Neuronal stem cell (in vitro differentiated cells): ENCODE results near the gene GAMT.

Experiments used
- DNase-seq: peaks from one replicate; pipeline ENCODE4 v3.0.0-alpha.2; 2013; ENCODE audit warnings: low spot score
- H2AFZ ChIP-seq: one replicate; pipeline ENCODE4 v1.6.1; 2013; ENCODE audit warnings: mild to moderate bottlenecking, low read length, inconsistent platforms
- H2AK5ac ChIP-seq: 2 replicates; pipeline ENCODE4 v1.6.1; 2013; ENCODE audit warnings: low read depth, mild to moderate bottlenecking, inconsistent platforms, low read length, moderate library complexity, mixed read lengths
- H2BK120ac ChIP-seq: 2 replicates; pipeline ENCODE4 v1.6.1; 2013; ENCODE audit warnings: low read depth, mild to moderate bottlenecking, inconsistent platforms, low read length, moderate library complexity, mixed read lengths
- H2BK12ac ChIP-seq: one replicate; pipeline ENCODE4 v1.6.1; 2013; ENCODE audit warnings: low read length, inconsistent platforms
- H2BK15ac ChIP-seq: 2 replicates; pipeline ENCODE4 v1.6.1; 2013; ENCODE audit warnings: mild to moderate bottlenecking, low read length, inconsistent platforms, mixed read lengths
- H2BK5ac ChIP-seq: one replicate; pipeline ENCODE4 v1.6.1; 2013; ENCODE audit warnings: inconsistent platforms, mild to moderate bottlenecking, low read length, moderate library complexity
- H3K14ac ChIP-seq: one replicate; pipeline ENCODE4 v1.6.1; 2013; ENCODE audit warnings: low read length, inconsistent platforms
- H3K18ac ChIP-seq: 2 replicates; pipeline ENCODE4 v1.6.1; 2013; ENCODE audit warnings: low read length, inconsistent platforms
- H3K23ac ChIP-seq: 2 replicates; pipeline ENCODE4 v1.6.1; 2013; ENCODE audit warnings: low read depth, mild to moderate bottlenecking, mixed read lengths, low read length, inconsistent platforms; ENCODE audit not compliant: poor library complexity
- H3K27ac ChIP-seq: replicated peaks from 3 replicates; pipeline ENCODE4 v1.5.1; 2013; ENCODE audit warnings: low read length, inconsistent platforms
- H3K27me3 ChIP-seq, 3 experiments: 2 replicates each; pipeline ENCODE4 v1.6.1; 2013; ENCODE audit warnings: low read length in 3 of 3, mild to moderate bottlenecking in 2 of 3, inconsistent platforms in 1 of 3, low read depth in 1 of 3, mixed read lengths in 1 of 3, moderate library complexity in 1 of 3; ENCODE audit not compliant: control insufficient read depth in 3 of 3, insufficient read depth in 3 of 3
- H3K36me3 ChIP-seq, 2 donors: replicated peaks in 1 of 2; 2 replicates each; pipeline ENCODE4 v1.6.1; 2013; ENCODE audit warnings: low read length in 2 of 2; ENCODE audit not compliant: control insufficient read depth in 2 of 2, insufficient read depth in 2 of 2
- H3K4ac ChIP-seq: 2 replicates; pipeline ENCODE4 v1.6.1; 2013; ENCODE audit warnings: inconsistent platforms, mild to moderate bottlenecking, low read length, moderate library complexity
- H3K4me1 ChIP-seq, 2 donors: 1 replicate in 1 of 2; 2 replicates in 1 of 2; pipeline ENCODE4 v1.6.1; 2013; ENCODE audit warnings: low read length in 2 of 2, low read depth in 1 of 2; ENCODE audit not compliant: control insufficient read depth in 2 of 2, insufficient read depth in 1 of 2
- H3K4me2 ChIP-seq: one replicate; pipeline ENCODE4 v1.6.1; 2013; ENCODE audit warnings: mild to moderate bottlenecking, low read length, inconsistent platforms; ENCODE audit not compliant: insufficient read depth, poor library complexity, severe bottlenecking
- H3K4me3 ChIP-seq, 2 donors: 2 replicates each; pipeline ENCODE4 v1.5.1; 2013; ENCODE audit warnings: low read length in 2 of 2, mild to moderate bottlenecking in 2 of 2, inconsistent platforms in 1 of 2, moderate library complexity in 1 of 2
- H3K79me1 ChIP-seq: one replicate; pipeline ENCODE4 v1.6.1; 2013; ENCODE audit warnings: low read depth, mild to moderate bottlenecking, inconsistent platforms, low read length, moderate library complexity
- H3K9ac ChIP-seq: one replicate; pipeline ENCODE4 v1.6.1; 2013; ENCODE audit warnings: mild to moderate bottlenecking, low read depth, low read length, inconsistent platforms; ENCODE audit not compliant: poor library complexity
- H3K9me3 ChIP-seq, 2 donors: replicated peaks in 1 of 2; 2 replicates each; pipeline versions ENCODE3 to v1.6.1; 2013; ENCODE audit warnings: low read length in 2 of 2, mild to moderate bottlenecking in 2 of 2, inconsistent platforms in 1 of 2, low read depth in 1 of 2, mixed read lengths in 1 of 2, moderate library complexity in 1 of 2; ENCODE audit not compliant: control insufficient read depth in 2 of 2, insufficient read depth in 1 of 2
- H4K8ac ChIP-seq: one replicate; pipeline ENCODE4 v1.6.1; 2013; ENCODE audit warnings: low read depth, mild to moderate bottlenecking, inconsistent platforms, low read length, moderate library complexity
- H4K91ac ChIP-seq: one replicate; pipeline ENCODE4 v1.6.1; 2013; ENCODE audit warnings: low read length, low read depth, mild to moderate bottlenecking, inconsistent platforms; ENCODE audit not compliant: poor library complexity
- WGBS, 2 donors: extraction: QIAGEN DNeasy Blood & Tissue Kit; methylation state at CpG; one replicate each; pipeline ENCODE4 v1.1.7; 2013; ENCODE audit warnings: missing lambda C conversion rate in 2 of 2, mixed read lengths in 1 of 2; ENCODE audit not compliant: insufficient read length in 2 of 2, insufficient replicate concordance in 1 of 2; ENCODE audit errors: extremely low coverage in 2 of 2; 5-methylcytosine and 5-hydroxymethylcytosine counted together

GAMT gene

GRCh38 chr19:1388637-1389026 lies 12.7 kb downstream of the GAMT start:
- Histone ChIP-seq H3K18ac (no peak overlapping the region), H3K4me1 (peaks cover 0 to 4% of the 10 kb centered on the region in 2 donors), H3K14ac (peak overlapping the region; percentile 97), H4K91ac (no peak overlapping the region), H3K27ac (no peak overlapping the region), H3K79me1 (peaks cover 21% of the 10 kb centered on the region), H2BK15ac (no peak overlapping the region), H3K4ac (no peak overlapping the region), H2BK120ac (no peak overlapping the region), H3K36me3 (peaks cover 23 to 43% of the 10 kb centered on the region in 2 donors), H3K4me3 (peak overlapping the region in 1 of 2 donors; percentile 55), H2BK12ac (peak overlapping the region; percentile 84), H3K27me3 (peaks cover 0 to 2% (median 0%) of the 10 kb centered on the region in 3 experiments), H2AFZ (no peak overlapping the region), H3K23ac (peak overlapping the region; percentile 99), H3K4me2 (no peak overlapping the region), H3K9me3 (peaks cover 0 to 4% of the 10 kb centered on the region in 2 donors), H3K9ac (peak overlapping the region; percentile 86), H4K8ac (peak overlapping the region; percentile 97), H2BK5ac (no peak overlapping the region), H2AK5ac (no peak overlapping the region)
- no peak for DNase-seq
- WGBS, 2 donors: no CpG with 5 or more reads among the region's 17 CpGs

GRCh38 chr19:1387684-1388636 lies 13.4 kb downstream of the GAMT start:
- Histone ChIP-seq H3K23ac (peak overlapping the region; percentile 65), H3K4me2 (no peak overlapping the region), H3K14ac (no peak overlapping the region), H3K18ac (no peak overlapping the region), H2AK5ac (no peak overlapping the region), H3K4me3 (no peak overlapping the region), H3K36me3 (peaks cover 23 to 38% of the 10 kb centered on the region in 2 donors), H2BK120ac (no peak overlapping the region), H3K4me1 (peaks cover 0 to 4% of the 10 kb centered on the region in 2 donors), H3K27me3 (peaks cover 0 to 2% (median 0%) of the 10 kb centered on the region in 3 experiments), H3K9me3 (peaks cover 0 to 4% of the 10 kb centered on the region in 2 donors), H2BK12ac (no peak overlapping the region), H3K79me1 (peaks cover 21% of the 10 kb centered on the region), H4K8ac (no peak overlapping the region), H3K27ac (no peak overlapping the region), H2BK5ac (no peak overlapping the region), H3K4ac (no peak overlapping the region), H2BK15ac (no peak overlapping the region), H4K91ac (no peak overlapping the region), H2AFZ (no peak overlapping the region), H3K9ac (peak overlapping the region; percentile 70)
- no peak for DNase-seq
- no CpG with 5 or more reads among the region's 45 CpGs for WGBS, 2 donors

DNA sequence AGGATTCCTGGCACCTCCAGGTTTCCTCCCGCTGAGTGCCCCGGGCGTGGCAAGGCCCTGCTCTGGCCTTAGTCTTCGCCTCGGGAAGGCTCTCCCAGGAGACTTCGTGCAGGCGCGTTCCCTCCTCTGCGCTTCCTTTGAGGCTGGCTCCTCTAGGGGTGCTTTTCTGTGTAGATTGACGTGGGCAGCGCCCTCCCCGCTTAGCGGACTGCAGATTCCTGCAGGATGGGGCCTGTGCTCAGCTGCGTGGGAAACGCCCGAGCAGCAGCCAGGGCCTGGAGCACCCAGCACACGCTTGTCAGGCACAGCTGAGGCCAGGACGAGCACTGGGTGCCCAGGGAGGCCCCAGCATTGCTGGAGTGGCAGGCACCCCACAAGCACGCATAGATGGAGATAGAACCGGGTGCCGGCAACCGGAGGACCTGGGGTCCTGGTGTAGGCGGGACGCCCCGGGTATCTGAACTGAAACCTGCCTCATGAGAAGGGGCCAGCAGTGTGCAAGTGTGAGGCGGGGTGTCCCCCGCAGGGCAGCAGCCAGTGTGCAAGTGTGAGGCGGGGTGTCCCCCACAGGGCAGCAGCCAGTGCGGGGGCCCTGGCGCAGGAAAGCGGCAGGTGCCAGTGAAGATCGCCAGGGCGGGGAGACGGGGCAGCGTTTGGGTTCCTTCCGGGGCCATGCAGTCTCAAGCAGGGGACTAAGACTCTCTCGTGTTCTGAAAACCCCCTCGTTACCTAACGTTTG lies 14.2 kb downstream of the GAMT start:
- H2AK5ac ChIP-seq: no peak overlapping the region
- H3K79me1 ChIP-seq: peaks cover 21% of the 10 kb centered on the region
- peaks cover 0 to 2% (median 0%) of the 10 kb centered on the region in 3 experiments for H3K27me3 ChIP-seq
- no peak overlapping the region for H2BK15ac ChIP-seq
- no peak overlapping the region for H3K4ac ChIP-seq
- peaks cover 0 to 4% of the 10 kb centered on the region in 2 donors for H3K4me1 ChIP-seq
- no peak for DNase-seq
- H2BK120ac ChIP-seq: no peak overlapping the region
- H4K91ac ChIP-seq: no peak overlapping the region
- H4K8ac ChIP-seq: no peak overlapping the region
- H3K27ac ChIP-seq: no peak overlapping the region
- no CpG with 5 or more reads among the region's 39 CpGs for WGBS, 2 donors
- H3K9ac ChIP-seq: no peak overlapping the region
- H3K9me3 ChIP-seq: peaks cover 0 to 4% of the 10 kb centered on the region in 2 donors
- H2BK5ac ChIP-seq: no peak overlapping the region
- H3K14ac ChIP-seq: no peak overlapping the region
- no peak overlapping the region for H3K23ac ChIP-seq
- peaks cover 19 to 31% of the 10 kb centered on the region in 2 donors for H3K36me3 ChIP-seq
- H3K18ac ChIP-seq: no peak overlapping the region
- peak overlapping the region; percentile 41 for H2BK12ac ChIP-seq
- no peak overlapping the region for H3K4me2 ChIP-seq
- no peak overlapping the region for H2AFZ ChIP-seq
- no peak overlapping the region for H3K4me3 ChIP-seq

DNA sequence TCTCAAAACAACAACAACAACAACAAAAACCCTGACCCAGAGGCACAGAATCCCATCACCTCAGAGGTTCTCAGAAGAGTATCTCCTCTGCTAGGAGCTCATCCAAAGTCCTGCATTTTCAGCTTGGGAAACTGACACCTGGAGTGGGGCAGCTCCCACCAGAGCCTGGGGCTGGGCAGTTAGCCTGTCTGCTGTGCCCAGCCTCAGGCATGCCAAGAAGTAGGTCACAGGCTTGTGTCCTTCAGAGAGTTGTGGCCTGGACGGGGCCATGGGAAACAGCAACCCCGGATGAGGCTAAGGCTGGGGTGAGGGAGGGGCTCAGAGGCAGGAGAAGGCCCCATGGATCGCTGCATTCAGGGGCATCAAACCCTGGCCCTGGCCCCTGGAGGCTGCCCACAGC lies 15.5 kb downstream of the GAMT start:
- Histone ChIP-seq H3K23ac (no peak overlapping the region), H3K18ac (no peak overlapping the region), H4K8ac (no peak overlapping the region), H3K79me1 (peaks cover 23% of the 10 kb centered on the region), H3K27ac (no peak overlapping the region), H2BK15ac (no peak overlapping the region), H2BK12ac (no peak overlapping the region), H3K9me3 (peaks cover 0 to 4% of the 10 kb centered on the region in 2 donors), H3K4ac (no peak overlapping the region), H3K4me3 (no peak overlapping the region), H3K9ac (no peak overlapping the region), H2AK5ac (no peak overlapping the region), H2BK120ac (no peak overlapping the region), H3K4me1 (peaks cover 5 to 10% of the 10 kb centered on the region in 2 donors), H3K27me3 (peaks cover 0 to 2% (median 0%) of the 10 kb centered on the region in 3 experiments), H3K4me2 (no peak overlapping the region), H4K91ac (no peak overlapping the region), H3K14ac (no peak overlapping the region), H3K36me3 (peaks cover 15 to 25% of the 10 kb centered on the region in 2 donors), H2BK5ac (no peak overlapping the region), H2AFZ (no peak overlapping the region)
- DNase-seq: no peak
- WGBS, 2 donors: no CpG with 5 or more reads among the region's 3 CpGs
